Measurements from ENCODE around the gene GREM2.

GRCh38 chr1:240591564-240591963 is 20.4 kb downstream of the GREM2 start:
- TF ChIP-seq CTCF (IDR thresholded peaks at IDR 0.05; ENCODE audit: insufficient read depth, low read length): no peak
- no peak for TF ChIP-seq POLR2AphosphoS5 (IDR thresholded peaks at IDR 0.05; ENCODE audit: low read depth)
- no peak for TF ChIP-seq REST (IDR thresholded peaks at IDR 0.05; ENCODE audit: insufficient replicate concordance, low read depth)
- TF ChIP-seq GABPA (IDR thresholded peaks at IDR 0.05; ENCODE audit: low read depth): no peak
- TF ChIP-seq SPI1 (IDR thresholded peaks at IDR 0.05; ENCODE audit: borderline replicate concordance, low read depth): no peak

Measured in HL-60 (cell line).